Esophagus (tissue), 2 donors: ENCODE data around the gene UNC13A. TPM values are rescaled to one million over a fixed set of nuclear protein-coding genes. Genes with fewer than 3 reads are reported as not detected.

Experiments used
- H3K27ac ChIP-seq, 2 donors: one replicate each; pipeline ENCODE4 v1.5.1; 2013; ENCODE audit warnings: low read depth in 2 of 2, mild to moderate bottlenecking in 2 of 2, inconsistent platforms in 1 of 2, low read length in 1 of 2, moderate library complexity in 1 of 2
- H3K27me3 ChIP-seq, 2 donors: one replicate each; pipeline ENCODE4 v1.6.1; 2013; ENCODE audit warnings: low read length in 2 of 2, control low read depth in 1 of 2, mild to moderate bottlenecking in 1 of 2; ENCODE audit not compliant: insufficient read depth in 2 of 2, control insufficient read depth in 1 of 2
- H3K36me3 ChIP-seq, 2 donors: one replicate each; pipeline ENCODE4 v1.6.1; 2013; ENCODE audit warnings: low read length in 1 of 2; ENCODE audit not compliant: control insufficient read depth in 2 of 2, insufficient read depth in 2 of 2
- H3K4me1 ChIP-seq, 2 donors: one replicate each; pipeline ENCODE4 v1.6.1; 2013; ENCODE audit warnings: low read length in 1 of 2; ENCODE audit not compliant: control insufficient read depth in 2 of 2, insufficient read depth in 2 of 2
- H3K4me3 ChIP-seq, 2 donors: one replicate each; pipeline ENCODE4 v1.5.1; 2013; ENCODE audit warnings: low read length in 2 of 2, mild to moderate bottlenecking in 2 of 2, low read depth in 1 of 2, moderate library complexity in 1 of 2
- H3K9me3 ChIP-seq, 2 donors: one replicate each; pipeline ENCODE4 v1.6.1; 2013; ENCODE audit warnings: mild to moderate bottlenecking in 2 of 2, low read depth in 1 of 2, low read length in 1 of 2, moderate library complexity in 1 of 2; ENCODE audit not compliant: control insufficient read depth in 2 of 2, insufficient read depth in 1 of 2
- WGBS, 2 donors: extraction: QIAGEN DNeasy Blood & Tissue Kit; methylation state at CpG; one replicate each; pipeline ENCODE4 v1.1.7; 2013; 5-methylcytosine and 5-hydroxymethylcytosine counted together
- polyA plus RNA-seq, 2 donors: library from polyadenylated mRNA; stranded (reverse); fragments of 200-250 nt; gene quantifications; one replicate each; pipeline ENCODE4 v1.2.3, GENCODE V29; 2013
- donor health status: healthy with polysubstance abuse.
- donor health status: Bipolar disorder and iron deficiency.

UNC13A gene
- polyA plus RNA-seq, 2 donors: 0.02 to 0.04 TPM

DNA sequence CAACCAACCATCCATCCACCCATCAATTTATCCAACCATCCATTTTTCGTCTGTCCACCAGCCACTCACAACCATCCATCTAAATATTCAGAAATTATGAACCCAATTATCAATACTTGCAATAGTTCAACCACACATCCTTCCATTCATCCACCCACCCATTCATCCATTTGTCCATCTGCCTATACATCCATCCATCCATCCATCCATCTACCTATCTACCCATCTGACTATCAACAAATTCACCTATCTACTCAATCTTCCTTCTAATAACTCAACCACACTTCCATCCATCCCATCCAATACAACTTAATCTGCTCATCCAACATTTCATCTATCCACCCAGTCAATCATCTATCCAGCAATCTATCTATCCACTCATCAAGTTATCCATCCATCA lies 46.3 kb downstream of the UNC13A start:
- WGBS, 2 donors: 59 to 67% methylated on average over 1 of the region's 1 CpG
- Histone ChIP-seq H3K9me3 (no peaks in the 10 kb centered on the region), H3K4me1 (no peaks in the 10 kb centered on the region), H3K36me3 (no peaks in the 10 kb centered on the region), H3K27me3 (no peaks in the 10 kb centered on the region), H3K27ac (no peak overlapping the region), H3K4me3 (no peak overlapping the region)

DNA sequence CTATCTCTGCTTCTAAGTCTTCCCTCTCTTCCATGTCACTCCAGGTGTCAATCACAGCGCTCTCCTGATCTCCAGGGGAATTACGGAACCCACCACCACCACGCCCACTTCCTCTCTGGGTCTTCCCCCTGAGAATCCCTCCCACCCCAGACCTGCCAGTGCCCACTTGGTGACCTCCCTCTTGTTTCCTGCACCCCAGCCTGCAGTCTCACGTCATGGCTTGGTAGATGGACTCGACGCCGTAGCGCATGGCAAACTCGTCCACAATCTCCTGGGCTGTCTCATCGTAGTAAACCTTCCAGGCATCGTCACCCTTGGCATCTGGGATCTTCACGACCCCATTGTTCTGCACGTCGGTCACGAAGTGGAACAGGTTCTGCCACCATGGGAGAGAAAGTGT lies 47.0 kb downstream of the UNC13A start:
- H3K9me3 ChIP-seq: no peaks in the 10 kb centered on the region
- H3K27ac ChIP-seq: no peak overlapping the region
- no peak overlapping the region for H3K4me3 ChIP-seq
- H3K27me3 ChIP-seq: no peaks in the 10 kb centered on the region
- 75 to 80% methylated on average over 15 of the region's 15 CpGs for WGBS, 2 donors
- no peaks in the 10 kb centered on the region for H3K36me3 ChIP-seq
- no peaks in the 10 kb centered on the region for H3K4me1 ChIP-seq

- H3K27me3 ChIP-seq: no peaks in the 10 kb centered on the region
- no peak overlapping the region for H3K27ac ChIP-seq
- no peak overlapping the region for H3K4me3 ChIP-seq
- 92 to 94% methylated on average over 1 of the region's 1 CpG for WGBS, 2 donors
- no peaks in the 10 kb centered on the region for H3K9me3 ChIP-seq
- no peaks in the 10 kb centered on the region for H3K36me3 ChIP-seq
- H3K4me1 ChIP-seq: no peaks in the 10 kb centered on the region
Observed at GRCh38 chr19:17633700-17634099, 54.5 kb downstream of the UNC13A start.

DNA sequence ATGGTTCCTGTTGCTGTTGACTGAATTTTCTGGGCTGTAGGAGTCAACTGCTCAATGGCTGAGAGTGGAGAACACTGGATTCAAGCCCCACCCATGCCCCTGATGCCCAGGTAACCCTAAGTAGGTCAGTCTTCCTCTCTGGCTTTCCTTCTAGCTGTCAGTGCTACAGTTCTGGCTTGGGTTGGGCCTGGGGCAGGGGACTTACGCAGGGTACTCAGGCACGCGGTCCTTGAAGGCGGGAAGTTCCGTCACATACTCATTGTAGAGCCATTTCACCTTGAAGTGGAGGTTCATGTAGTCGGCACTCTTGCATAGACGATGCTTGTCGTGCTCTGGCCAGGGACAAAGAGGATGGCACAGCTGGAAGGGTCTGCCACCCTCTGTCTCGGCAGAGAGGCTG lies 55.6 kb downstream of the UNC13A start:
- no peaks in the 10 kb centered on the region for H3K36me3 ChIP-seq
- whole genome bisulfite sequencing, 2 donors: 87 to 89% methylated on average over 9 of the region's 9 CpGs
- no peaks in the 10 kb centered on the region for H3K4me1 ChIP-seq
- H3K27ac ChIP-seq: no peak overlapping the region
- no peaks in the 10 kb centered on the region for H3K27me3 ChIP-seq
- no peak overlapping the region for H3K4me3 ChIP-seq
- no peaks in the 10 kb centered on the region for H3K9me3 ChIP-seq

- 83 to 85% methylated on average over 2 of the region's 2 CpGs for WGBS, 2 donors
- no peak overlapping the region for H3K4me3 ChIP-seq
Observed at GRCh38 chr19:17629760-17630159, 58.4 kb downstream of the UNC13A start.

GRCh38 chr19:17627921-17628320 lies 60.2 kb downstream of the UNC13A start:
- no peak overlapping the region for H3K4me3 ChIP-seq
- no peaks in the 10 kb centered on the region for H3K4me1 ChIP-seq
- 69 to 70% methylated on average over 4 to 5 of the region's 5 CpGs for WGBS, 2 donors
- no peaks in the 10 kb centered on the region for H3K36me3 ChIP-seq
- H3K9me3 ChIP-seq: no peaks in the 10 kb centered on the region
- H3K27ac ChIP-seq: no peak overlapping the region
- no peaks in the 10 kb centered on the region for H3K27me3 ChIP-seq

More at GRCh38 chr19:17629760-17630159, 58.4 kb downstream of the UNC13A start:
- Histone ChIP-seq H3K9me3 (no peaks in the 10 kb centered on the region), H3K36me3 (no peaks in the 10 kb centered on the region), H3K27me3 (no peaks in the 10 kb centered on the region), H3K4me1 (no peaks in the 10 kb centered on the region), H3K27ac (no peak overlapping the region)

DNA sequence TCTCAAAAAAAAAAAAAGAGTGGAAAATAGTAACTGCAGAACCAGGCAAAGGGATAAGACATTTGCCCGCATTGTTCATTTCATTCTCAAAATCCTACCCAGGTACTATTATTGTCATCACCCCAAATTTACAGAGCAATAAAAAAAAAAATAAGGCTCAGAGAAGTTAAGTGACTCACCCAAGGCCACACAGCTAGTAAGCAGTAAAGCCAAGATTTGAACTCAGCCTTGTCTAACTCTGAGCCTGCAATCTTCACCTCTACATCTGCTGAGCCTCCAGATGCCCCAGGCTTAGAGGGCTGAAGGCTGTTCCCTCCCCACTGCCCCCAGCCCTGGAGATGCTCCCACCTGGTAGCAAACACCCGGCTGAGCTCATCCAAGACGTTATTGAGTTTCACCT lies 61.0 kb downstream of the UNC13A start:
- H3K27me3 ChIP-seq: no peaks in the 10 kb centered on the region
- 87 to 93% methylated on average over 3 of the region's 3 CpGs for WGBS, 2 donors
- no peak overlapping the region for H3K27ac ChIP-seq
- no peaks in the 10 kb centered on the region for H3K9me3 ChIP-seq
- H3K4me3 ChIP-seq: no peak overlapping the region
- no peaks in the 10 kb centered on the region for H3K4me1 ChIP-seq
- H3K36me3 ChIP-seq: no peaks in the 10 kb centered on the region

- H3K27me3 ChIP-seq: no peaks in the 10 kb centered on the region
- H3K4me3 ChIP-seq: no peak overlapping the region
- H3K27ac ChIP-seq: no peak overlapping the region
- no peaks in the 10 kb centered on the region for H3K36me3 ChIP-seq
- 75 to 78% methylated on average over 12 of the region's 12 CpGs for WGBS, 2 donors
- H3K4me1 ChIP-seq: no peaks in the 10 kb centered on the region
- peaks cover 0 to 3% of the 10 kb centered on the region in 2 donors for H3K9me3 ChIP-seq
Observed at GRCh38 chr19:17626456-17627015, 61.6 kb downstream of the UNC13A start.

DNA sequence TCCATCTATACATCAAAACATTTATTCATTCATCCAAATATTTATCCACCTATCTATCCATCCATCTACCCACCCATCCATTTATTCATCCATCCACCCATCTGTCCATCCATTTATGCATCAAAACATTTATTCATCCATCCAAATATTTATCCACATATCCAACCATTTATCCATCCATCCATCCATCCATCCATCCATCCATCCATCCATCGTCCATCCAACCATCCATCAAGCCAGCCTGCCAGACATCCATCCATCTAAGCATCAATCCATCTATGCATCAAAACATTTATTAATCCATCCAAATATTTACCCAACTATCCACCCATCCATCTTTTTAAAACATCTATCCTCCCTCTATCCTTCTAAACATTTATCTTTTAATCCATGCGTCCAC lies 62.2 kb downstream of the UNC13A start:
- Histone ChIP-seq H3K4me1 (no peaks in the 10 kb centered on the region), H3K4me3 (no peak overlapping the region), H3K9me3 (peaks cover 0 to 5% of the 10 kb centered on the region in 2 donors), H3K27ac (no peak overlapping the region), H3K36me3 (no peaks in the 10 kb centered on the region), H3K27me3 (no peaks in the 10 kb centered on the region)
- 57 to 60% methylated on average over 2 of the region's 2 CpGs for WGBS, 2 donors

- WGBS, 2 donors: 88 to 91% methylated on average over 1 of the region's 1 CpG
- Histone ChIP-seq H3K4me1 (no peaks in the 10 kb centered on the region), H3K27me3 (no peaks in the 10 kb centered on the region), H3K27ac (no peak overlapping the region), H3K36me3 (no peaks in the 10 kb centered on the region), H3K9me3 (peaks cover 0 to 5% of the 10 kb centered on the region in 2 donors), H3K4me3 (no peak overlapping the region)
Observed at GRCh38 chr19:17625043-17625442, 63.1 kb downstream of the UNC13A start.
